GM12878 (cell line): ENCODE data around the gene RBP3. TPM values are rescaled to one million over a fixed set of nuclear protein-coding genes. Genes with fewer than 3 reads are reported as not detected.

Experiments
- ATAC-seq: fragments of 200-7000 bp; cut with Tn5 transposase; 3 replicates; pipeline ENCODE4 v1.9.1; 2020; ENCODE audit warnings: mild to moderate bottlenecking, moderate library complexity
- BruUV-seq: library from RNA; stranded (reverse); fragments of 400-500 nt; replicated peaks from 2 replicates; lab custom pipeline; 2021; lab: Mats Ljungman, UMichigan
- CTCF ChIA-PET: fragments of 300-600 bp; sonication (Branson Sonifier 250); formaldehyde crosslinking; extraction: SDS; loops from one replicate; lab custom pipeline; 2021; ENCODE audit warnings: inconsistent platforms; lab: Yijun Ruan, JAX
- POLR2A ChIA-PET: fragments of 350-600 bp; formaldehyde crosslinking; extraction: SDS; loops from one replicate; lab custom pipeline; 2021; ENCODE audit warnings: inconsistent platforms; lab: Charles Lee
- RAD21 ChIA-PET: fragments of 300-600 bp; sonication (Branson Sonifier 250); formaldehyde crosslinking; loops from one replicate; lab custom pipeline; 2023; ENCODE audit warnings: antibody characterized with exemption; ENCODE audit not compliant: unreplicated experiment; lab: Charles Lee
- SMC1A ChIA-PET: fragments of 300-600 bp; sonication (Branson Sonifier 250); formaldehyde crosslinking; loops from one replicate; lab custom pipeline; 2023; ENCODE audit not compliant: unreplicated experiment, uncharacterized antibody; lab: Charles Lee
- DNase-seq: peaks from one replicate; pipeline ENCODE4 v3.0.0-alpha.2; 2011; ENCODE audit warnings: low read depth, low spot score
- FAIRE-seq: peaks from 3 replicates; lab custom pipeline; 2011; peaks lifted over from hg19 to GRCh38; lab: Jason Lieb, UNC
- H2AFZ ChIP-seq: 2 replicates; pipeline ENCODE4 v1.6.0; 2011; ENCODE audit warnings: low read depth, low read length, control low read depth; ENCODE audit not compliant: control insufficient read depth
- H3K27ac ChIP-seq: 2 replicates; pipeline ENCODE4 v1.5.1; 2011; ENCODE audit warnings: control low read depth; ENCODE audit not compliant: control insufficient read depth, insufficient read depth
- H3K27me3 ChIP-seq, 2 experiments: replicated peaks in 1 of 2; 2 replicates each; pipeline versions ENCODE4 v1.6.0 to v1.6.1; 2011; ENCODE audit warnings: low read length in 1 of 2; ENCODE audit not compliant: control insufficient read depth in 2 of 2, insufficient read depth in 2 of 2
- H3K36me3 ChIP-seq, 2 experiments: 2 replicates each; pipeline ENCODE4 v1.5.1; 2011; ENCODE audit warnings: low read length in 1 of 2; ENCODE audit not compliant: control insufficient read depth in 2 of 2, insufficient read depth in 2 of 2
- H3K4me1 ChIP-seq: 2 replicates; pipeline ENCODE4 v1.6.1; 2011; ENCODE audit warnings: mild to moderate bottlenecking, low read length, moderate library complexity, mixed read lengths; ENCODE audit not compliant: control insufficient read depth, insufficient read depth
- H3K4me2 ChIP-seq: 2 replicates; pipeline ENCODE4 v1.6.0; 2011; ENCODE audit warnings: control low read depth; ENCODE audit not compliant: control insufficient read depth, insufficient read depth
- H3K4me3 ChIP-seq: fragments of 200-600 bp; sonication (generic); 2 replicates; pipeline ENCODE4 v1.5.1; 2016
- H3K79me2 ChIP-seq: 2 replicates; pipeline ENCODE4 v1.6.0; 2011; ENCODE audit warnings: low read length; ENCODE audit not compliant: control insufficient read depth, insufficient read depth
- H3K9ac ChIP-seq: 2 replicates; pipeline ENCODE4 v1.8.0; 2011; ENCODE audit warnings: low read length, control low read depth, mixed read lengths; ENCODE audit not compliant: control insufficient read depth, insufficient read depth
- H3K9me3 ChIP-seq: replicated peaks from 3 replicates; pipeline ENCODE4 v1.5.1; 2011; ENCODE audit warnings: mild to moderate bottlenecking, low read length; ENCODE audit not compliant: control insufficient read depth, insufficient read depth
- H4K20me1 ChIP-seq: 2 replicates; pipeline ENCODE4 v1.6.0; 2011; ENCODE audit not compliant: control insufficient read depth, insufficient read depth
- ASH2L ChIP-seq: fragments of 300-600, 200-600 bp; sonication (generic); IDR thresholded peaks from 2 replicates; pipeline ENCODE4 v1.6.1; 2017; ENCODE audit warnings: low read depth, mild to moderate bottlenecking, borderline replicate concordance
- BCL11A ChIP-seq: IDR thresholded peaks from 2 replicates; pipeline ENCODE4 v1.6.1; 2011; ENCODE audit warnings: low read depth, low read length
- CHD1 ChIP-seq: IDR thresholded peaks from 2 replicates; pipeline ENCODE4 v1.6.1; 2012; ENCODE audit warnings: low read depth, low read length, improper control_type of control experiment
- CHD2 ChIP-seq: IDR thresholded peaks from 2 replicates; pipeline ENCODE4 v1.6.1; 2011; ENCODE audit warnings: low read depth, low read length, improper control_type of control experiment, borderline replicate concordance
- HDAC2 ChIP-seq: fragments of 200-600 bp; sonication (generic); IDR thresholded peaks from 2 replicates; pipeline ENCODE4 v1.6.1; 2017
- KAT2A ChIP-seq: conservative IDR thresholded peaks from 2 replicates; pipeline ENCODE4 v1.6.1; 2011; ENCODE audit warnings: low read depth, low read length; ENCODE audit not compliant: control insufficient read depth
- MXI1 ChIP-seq: fragments of 150-350 bp; IDR thresholded peaks from 2 replicates; pipeline ENCODE4 v1.6.1; 2011; ENCODE audit warnings: low read depth, mild to moderate bottlenecking, inconsistent platforms, low read length, improper control_type of control experiment
- MYB ChIP-seq: fragments of 150-350 bp; IDR thresholded peaks from 2 replicates; pipeline ENCODE4 v1.6.1; 2014; ENCODE audit warnings: mild to moderate bottlenecking, low read depth, low read length, borderline replicate concordance
- NFXL1 ChIP-seq: fragments of 450-650 bp; IDR thresholded peaks from 2 replicates; pipeline ENCODE4 v1.6.1; 2017; ENCODE audit warnings: antibody characterized with exemption, mild to moderate bottlenecking, borderline replicate concordance
- NFYA ChIP-seq: IDR thresholded peaks from 2 replicates; pipeline ENCODE4 v1.6.1; 2011; ENCODE audit warnings: low read depth, mild to moderate bottlenecking, low read length, improper control_type of control experiment, borderline replicate concordance
- PAX8 ChIP-seq: fragments of 450-650 bp; IDR thresholded peaks from 2 replicates; pipeline ENCODE4 v1.6.1; 2017; ENCODE audit warnings: mild to moderate bottlenecking, moderate library complexity
- RAD51 ChIP-seq: fragments of 450-650 bp; IDR thresholded peaks from 2 replicates; pipeline ENCODE4 v1.6.1; 2016; ENCODE audit warnings: moderate library complexity, mild to moderate bottlenecking, inconsistent platforms
- SIX5 ChIP-seq: IDR thresholded peaks from 2 replicates; pipeline ENCODE4 v1.6.1; 2011; ENCODE audit warnings: mild to moderate bottlenecking, low read depth, low read length, moderate library complexity; ENCODE audit not compliant: severe bottlenecking
- TCF12 ChIP-seq: IDR thresholded peaks from 2 replicates; pipeline ENCODE4 v1.6.1; 2011; ENCODE audit warnings: low read depth, mild to moderate bottlenecking, low read length
- WRNIP1 ChIP-seq: IDR thresholded peaks from 2 replicates; pipeline ENCODE4 v1.6.1; 2011; ENCODE audit warnings: low read depth, low read length, improper control_type of control experiment, borderline replicate concordance
- ZNF622 ChIP-seq: fragments of 450-650 bp; IDR thresholded peaks from 2 replicates; pipeline ENCODE4 v1.6.1; 2017; ENCODE audit warnings: mild to moderate bottlenecking, inconsistent platforms
- WGBS: methylation state at CpG from one replicate; pipeline ENCODE4 v1.1.6; 2016; ENCODE audit warnings: low lambda C conversion rate; ENCODE audit not compliant: insufficient replicate concordance, insufficient coverage; ENCODE audit errors: missing lambda C conversion rate; 5-methylcytosine and 5-hydroxymethylcytosine counted together
- in situ Hi-C: fragments of 300-500 bp; cut with MboI; formaldehyde crosslinking; loops from 9 replicates; pipeline ENCODE4 v1.14.3; 2018; ENCODE audit warnings: mixed read lengths
- intact Hi-C: fragments of 100-400 bp; cut with micrococcal nuclease; formaldehyde crosslinking; loops from one replicate; pipeline ENCODE4 v1.14.2; 2022; ENCODE audit not compliant: unreplicated experiment
- polyA plus RNA-seq, 11 experiments: library from polyadenylated mRNA; depleted of rRNA in 4 of 11; unstranded in 6 of 11; stranded (reverse) in 5 of 11; fragments of >200 nt; fragmentation: Nextera tagmentation in 4 of 11; fragmentation: Illumina TruSeq in 1 of 11; extraction: Ambion mirVana in 4 of 11; extraction: Trizol in 1 of 11; gene quantifications; 1 replicate in 1 of 11; 2 replicates in 10 of 11; pipeline versions ENCODE4 v1.2.1 to v1.2.3, GENCODE V29; 2011 to 2016; ENCODE audit warnings: inconsistent platforms in 2 of 11, missing spikeins in 2 of 11, low read depth in 1 of 11
- total RNA-seq, 4 experiments: library from RNA; depleted of rRNA in 3 of 4; stranded (reverse); fragments of >200 nt in 3 of 4; fragmentation: Illumina TruSeq in 1 of 4; extraction: Trizol in 1 of 4; gene quantifications; 2 replicates each; pipeline versions ENCODE4 v1.2.1 to v1.2.3, GENCODE V29; 2013 to 2021
- TF ChIP-seq, protein P1 (sequence below): IDR thresholded peaks from 2 replicates; pipeline ENCODE4 v1.6.1; 2011; ENCODE audit warnings: low read depth, low read length, improper control_type of control experiment, borderline replicate concordance

The RBP3 gene
- total and polyA plus RNA-seq, 10 of the 15 experiments (the other 5 are each of a cell fraction or from before 2014, with no cell fraction given): not detected

DNA sequence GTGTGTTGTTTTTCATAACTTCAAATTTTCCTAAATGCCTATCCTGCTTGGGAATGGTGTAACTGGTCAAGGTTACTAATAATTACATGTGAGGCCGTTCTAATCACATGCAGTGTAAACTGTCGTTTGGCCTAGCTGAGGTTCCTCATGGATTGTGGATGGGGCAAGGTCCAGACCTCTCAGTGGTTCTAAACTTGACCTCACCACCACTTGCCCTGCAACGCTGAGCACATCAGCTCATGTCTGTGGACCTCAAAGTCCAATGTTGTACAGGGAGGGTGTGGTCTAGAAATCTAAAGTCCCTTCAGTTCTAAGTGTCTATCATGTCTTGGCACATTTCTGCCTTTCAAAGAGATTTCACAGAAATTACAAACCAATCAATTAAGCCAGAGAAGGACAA, 15.6 kb downstream of the RBP3 start:
- no peak overlapping the region for H3K4me3 ChIP-seq
- H3K4me1 ChIP-seq: no peaks in the 10 kb centered on the region
- RAD21 ChIA-PET: no interaction called here
- no peaks in the 10 kb centered on the region for H4K20me1 ChIP-seq
- H3K27ac ChIP-seq: no peak overlapping the region
- WGBS: 2% methylated on average over 3 of the region's 3 CpGs
- TF ChIP-seq HDAC2 (no peak), NFXL1 (no peak), MXI1 (no peak), PAX8 (no peak), BCL11A (no peak), ZNF622 (no peak), CHD1 (no peak), CHD2 (no peak), RAD51 (no peak)
- H3K9ac ChIP-seq: no peak overlapping the region
- POLR2A ChIA-PET: no interaction called here
- ATAC-seq: no peak
- H2AFZ ChIP-seq: no peak overlapping the region
- no peak for DNase-seq
- intact Hi-C loops (no loop called here), in situ Hi-C loops (no loop called here)
- H3K27me3 ChIP-seq: no peaks in the 10 kb centered on the region; a peak in 1 of 4 replicates
- FAIRE-seq: no peak
- H3K79me2 ChIP-seq: no peaks in the 10 kb centered on the region
- no TSS peak for BruUV-seq
- H3K36me3 ChIP-seq: no peaks in the 10 kb centered on the region
- no peaks in the 10 kb centered on the region for H3K9me3 ChIP-seq
- SMC1A ChIA-PET: interaction anchor here (1.8 kb wide), 1 partner anchor 11 kb away, joined by 5 read pairs; no protein-coding TSS in a partner anchor
- CTCF ChIA-PET: interaction anchor here (1.1 kb wide), 1 partner anchor 25 kb away, joined by 3 read pairs; no protein-coding TSS in a partner anchor
- no peak overlapping the region for H3K4me2 ChIP-seq

DNA sequence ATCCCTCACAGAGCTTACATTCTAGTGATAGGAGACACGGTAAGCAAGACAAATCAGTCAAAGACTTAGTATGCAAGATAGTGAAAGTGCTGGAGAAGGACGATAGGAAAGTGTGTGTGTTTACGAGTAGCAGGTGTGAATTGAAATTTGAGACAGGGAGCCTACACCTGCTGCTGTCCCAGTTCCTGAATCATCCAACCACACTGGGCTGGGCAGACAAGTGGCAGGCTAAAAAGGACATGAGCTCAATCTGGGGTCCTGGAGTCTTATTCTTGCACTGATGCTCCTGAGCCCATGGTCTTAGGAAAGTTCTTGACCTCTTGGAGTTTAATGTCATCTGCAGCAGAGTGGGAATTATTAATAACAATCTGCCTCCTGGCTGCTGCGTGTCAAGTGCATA, 16.2 kb downstream of the RBP3 start:
- ChIA-PET CTCF (interaction anchor here (1.1 kb wide), 1 partner anchor 25 kb away, joined by 3 read pairs; no protein-coding TSS in a partner anchor), SMC1A (interaction anchor here (1.8 kb wide), 1 partner anchor 10 kb away, joined by 5 read pairs; no protein-coding TSS in a partner anchor), POLR2A (no interaction called here), RAD21 (no interaction called here)
- intact Hi-C loops (no loop called here), in situ Hi-C loops (no loop called here)
- H3K79me2 ChIP-seq: no peaks in the 10 kb centered on the region
- H2AFZ ChIP-seq: no peak overlapping the region
- H3K27me3 ChIP-seq: no peaks in the 10 kb centered on the region; a peak in 1 of 4 replicates
- H3K9me3 ChIP-seq: no peaks in the 10 kb centered on the region
- H3K36me3 ChIP-seq: no peaks in the 10 kb centered on the region
- no peak for DNase-seq
- H4K20me1 ChIP-seq: no peaks in the 10 kb centered on the region
- BruUV-seq: no TSS peak
- H3K4me2 ChIP-seq: no peak overlapping the region
- 29% methylated on average over 4 of the region's 4 CpGs for WGBS
- no peaks in the 10 kb centered on the region for H3K4me1 ChIP-seq
- no peak overlapping the region for H3K4me3 ChIP-seq
- no peak for ATAC-seq
- FAIRE-seq: no peak
- no peak overlapping the region for H3K27ac ChIP-seq
- H3K9ac ChIP-seq: no peak overlapping the region
- no peak for TF ChIP-seq WRNIP1
- TF ChIP-seq NFYA: no peak
- TF ChIP-seq KAT2A: no peak
- no peak for TF ChIP-seq TCF12
- TF ChIP-seq, protein P1, sequence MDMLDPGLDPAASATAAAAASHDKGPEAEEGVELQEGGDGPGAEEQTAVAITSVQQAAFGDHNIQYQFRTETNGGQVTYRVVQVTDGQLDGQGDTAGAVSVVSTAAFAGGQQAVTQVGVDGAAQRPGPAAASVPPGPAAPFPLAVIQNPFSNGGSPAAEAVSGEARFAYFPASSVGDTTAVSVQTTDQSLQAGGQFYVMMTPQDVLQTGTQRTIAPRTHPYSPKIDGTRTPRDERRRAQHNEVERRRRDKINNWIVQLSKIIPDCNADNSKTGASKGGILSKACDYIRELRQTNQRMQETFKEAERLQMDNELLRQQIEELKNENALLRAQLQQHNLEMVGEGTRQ: no peak
- no peak for TF ChIP-seq SIX5
- no peak for TF ChIP-seq ASH2L
- TF ChIP-seq MYB: no peak
